ENCODE results near the gene HSPBP1.

The HSPBP1 gene

DNA sequence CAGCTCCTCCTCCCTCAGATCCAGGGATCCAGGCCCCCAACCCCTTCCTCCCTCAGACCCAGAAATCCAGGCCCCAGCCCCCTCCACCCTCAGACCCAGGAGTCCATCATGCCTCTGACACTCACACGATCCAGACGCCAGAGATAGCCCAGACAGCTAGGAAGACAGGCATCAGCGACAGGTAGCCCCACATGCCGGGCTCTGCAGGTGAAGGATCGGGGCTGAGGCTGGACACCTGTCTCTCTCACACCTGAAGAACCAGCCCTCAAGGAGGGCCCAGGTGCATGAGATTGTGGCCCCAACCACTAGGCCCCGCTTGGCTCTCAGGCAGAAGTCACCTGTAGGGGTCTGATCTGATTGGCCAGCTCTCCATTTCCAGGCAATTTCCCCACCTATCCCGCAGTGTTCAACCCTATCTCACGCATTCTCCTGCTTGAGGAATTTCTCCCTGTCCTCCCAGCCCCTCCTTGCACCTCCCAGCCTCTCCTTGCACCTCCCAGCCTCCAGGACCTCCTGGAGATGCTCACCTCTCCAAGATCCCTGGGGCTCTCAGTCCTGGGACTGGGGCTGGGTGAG, 41.0 kb upstream of the HSPBP1 start:
- no peak for DNase-seq (ENCODE audit: extremely low spot score)
- POLR2A ChIA-PET = no interaction called here
- TF ChIP-seq, protein P1, sequence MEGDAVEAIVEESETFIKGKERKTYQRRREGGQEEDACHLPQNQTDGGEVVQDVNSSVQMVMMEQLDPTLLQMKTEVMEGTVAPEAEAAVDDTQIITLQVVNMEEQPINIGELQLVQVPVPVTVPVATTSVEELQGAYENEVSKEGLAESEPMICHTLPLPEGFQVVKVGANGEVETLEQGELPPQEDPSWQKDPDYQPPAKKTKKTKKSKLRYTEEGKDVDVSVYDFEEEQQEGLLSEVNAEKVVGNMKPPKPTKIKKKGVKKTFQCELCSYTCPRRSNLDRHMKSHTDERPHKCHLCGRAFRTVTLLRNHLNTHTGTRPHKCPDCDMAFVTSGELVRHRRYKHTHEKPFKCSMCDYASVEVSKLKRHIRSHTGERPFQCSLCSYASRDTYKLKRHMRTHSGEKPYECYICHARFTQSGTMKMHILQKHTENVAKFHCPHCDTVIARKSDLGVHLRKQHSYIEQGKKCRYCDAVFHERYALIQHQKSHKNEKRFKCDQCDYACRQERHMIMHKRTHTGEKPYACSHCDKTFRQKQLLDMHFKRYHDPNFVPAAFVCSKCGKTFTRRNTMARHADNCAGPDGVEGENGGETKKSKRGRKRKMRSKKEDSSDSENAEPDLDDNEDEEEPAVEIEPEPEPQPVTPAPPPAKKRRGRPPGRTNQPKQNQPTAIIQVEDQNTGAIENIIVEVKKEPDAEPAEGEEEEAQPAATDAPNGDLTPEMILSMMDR (IDR thresholded peaks at IDR 0.05; ENCODE audit: control extremely low read depth, extremely low read depth, low read depth, missing control alignments) = no peak
- CTCF ChIA-PET = interaction anchor here (1.0 to 3.8 kb wide), 5 partner anchors 18 to 30 kb away, joined by 3 to 23 read pairs (median 3); no protein-coding TSS in a partner anchor

DNA sequence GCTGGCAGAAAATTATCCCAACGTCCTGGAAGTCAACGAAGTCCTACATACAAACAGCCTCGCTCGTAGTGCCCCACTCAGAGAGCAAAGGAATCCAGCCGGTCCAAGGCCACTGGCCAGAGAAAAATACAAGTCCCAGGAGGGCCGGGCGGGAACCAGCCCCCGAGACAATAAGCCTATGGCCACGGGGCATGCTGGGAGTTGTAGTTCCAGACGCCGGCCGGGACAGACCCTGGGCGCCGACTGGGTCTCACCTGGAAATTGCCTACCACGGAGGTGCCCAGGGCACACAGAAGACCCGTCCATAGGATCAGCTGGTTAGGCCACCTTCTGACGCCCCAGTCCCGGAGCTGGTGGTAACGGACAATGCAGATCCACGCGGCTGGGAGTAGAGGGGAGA, 39.9 kb upstream of the HSPBP1 start:
- no peak for DNase-seq (ENCODE audit: extremely low spot score)
- ChIA-PET POLR2A (no interaction called here), CTCF (interaction anchor here (0.6 to 3.8 kb wide), 3 partner anchors 18 to 94 kb away, joined by 3 to 23 read pairs (median 3); no protein-coding TSS in a partner anchor)
- TF ChIP-seq, protein P1 (IDR thresholded peaks at IDR 0.05; ENCODE audit: control extremely low read depth, extremely low read depth, low read depth, missing control alignments) = no peak

DNA sequence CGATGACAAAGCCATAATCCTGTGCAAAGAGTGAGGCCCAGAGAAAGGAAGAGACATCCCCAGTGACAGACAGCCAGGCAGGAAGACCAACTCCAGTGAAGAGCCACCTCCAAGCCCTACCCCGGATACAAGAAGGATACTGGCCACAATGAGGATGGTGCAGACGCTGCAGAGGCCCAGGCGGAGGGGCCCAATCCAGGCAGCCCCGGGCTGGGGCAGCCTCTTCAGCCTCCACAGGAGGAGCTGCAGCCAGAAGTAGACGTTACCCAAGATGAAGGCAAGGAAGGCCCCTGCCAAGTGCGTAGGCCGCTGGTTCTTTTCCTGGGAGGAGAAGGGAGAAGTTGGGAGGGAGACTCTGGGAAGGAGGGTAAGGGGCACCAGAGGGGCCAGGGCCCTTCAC, 36.7 kb upstream of the HSPBP1 start:
- TF ChIP-seq, protein P1 (IDR thresholded peaks at IDR 0.05; ENCODE audit: control extremely low read depth, extremely low read depth, low read depth, missing control alignments) = no peak
- ChIA-PET CTCF (interaction anchor here (1.5 to 7.7 kb wide), 3 partner anchors 10 to 15 kb away, joined by 4 to 42 read pairs (median 9); no protein-coding TSS in a partner anchor), POLR2A (no interaction called here)
- no peak for DNase-seq (ENCODE audit: extremely low spot score)

DNA sequence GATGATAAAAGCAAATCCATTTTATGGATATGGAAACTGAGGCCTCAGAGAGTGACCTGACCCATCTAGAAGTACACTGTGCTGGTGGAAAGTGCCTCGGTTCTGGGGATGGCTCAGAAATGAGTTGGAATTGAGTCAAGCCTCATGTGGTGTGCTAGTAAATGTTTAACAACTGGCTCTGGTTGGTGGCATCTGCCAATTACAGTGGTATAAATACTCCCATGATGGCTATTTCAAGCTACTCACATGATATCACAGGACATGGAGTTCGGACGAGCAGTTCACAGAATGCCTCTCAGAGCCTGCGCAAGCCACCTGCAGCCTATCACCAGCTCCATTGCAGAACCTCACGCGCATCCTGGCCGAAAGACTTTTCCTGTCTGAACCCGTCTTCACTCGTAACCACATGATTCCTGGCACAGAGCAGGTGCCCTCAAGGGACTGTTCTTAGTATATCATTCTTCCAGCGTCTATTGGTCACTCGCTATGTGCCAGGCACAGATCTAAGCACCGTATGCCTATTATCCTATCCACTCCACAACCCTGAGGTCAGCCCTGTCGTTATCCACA, 36.1 kb upstream of the HSPBP1 start:
- TF ChIP-seq, protein P1 (IDR thresholded peaks at IDR 0.05; ENCODE audit: control extremely low read depth, extremely low read depth, low read depth, missing control alignments) = no peak
- CTCF ChIA-PET = interaction anchor here (1.5 to 7.7 kb wide), 2 partner anchors 10 to 14 kb away, joined by 4 to 42 read pairs; no protein-coding TSS in a partner anchor
- POLR2A ChIA-PET = no interaction called here
- no peak for DNase-seq (ENCODE audit: extremely low spot score)

DNA sequence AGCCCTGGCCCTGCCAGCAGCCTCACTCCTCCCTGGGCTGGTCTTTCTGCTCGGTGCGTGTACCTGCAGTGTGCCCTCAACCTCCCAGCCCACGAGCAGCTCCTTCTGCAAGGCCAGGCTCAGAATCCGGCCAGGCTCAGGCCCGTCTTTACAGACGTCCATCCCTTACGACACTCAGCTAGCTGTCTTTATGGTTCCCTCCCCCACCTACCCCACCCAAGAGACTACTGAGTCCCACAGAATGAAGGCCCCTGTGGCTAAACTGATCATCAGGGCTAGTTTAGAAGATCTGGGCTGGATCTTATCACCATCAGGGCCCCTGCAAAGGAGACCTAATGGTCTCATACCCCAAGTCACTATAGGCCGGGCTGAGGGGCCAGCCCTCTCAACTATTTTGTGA, 34.5 kb upstream of the HSPBP1 start:
- POLR2A ChIA-PET = no interaction called here
- DNase-seq (ENCODE audit: extremely low spot score) = no peak
- TF ChIP-seq, protein P1 (IDR thresholded peaks at IDR 0.05; ENCODE audit: control extremely low read depth, extremely low read depth, low read depth, missing control alignments) = no peak
- CTCF ChIA-PET = interaction anchor here (7.7 kb wide), 1 partner anchor 12 kb away, joined by 42 read pairs; no protein-coding TSS in a partner anchor

DNA sequence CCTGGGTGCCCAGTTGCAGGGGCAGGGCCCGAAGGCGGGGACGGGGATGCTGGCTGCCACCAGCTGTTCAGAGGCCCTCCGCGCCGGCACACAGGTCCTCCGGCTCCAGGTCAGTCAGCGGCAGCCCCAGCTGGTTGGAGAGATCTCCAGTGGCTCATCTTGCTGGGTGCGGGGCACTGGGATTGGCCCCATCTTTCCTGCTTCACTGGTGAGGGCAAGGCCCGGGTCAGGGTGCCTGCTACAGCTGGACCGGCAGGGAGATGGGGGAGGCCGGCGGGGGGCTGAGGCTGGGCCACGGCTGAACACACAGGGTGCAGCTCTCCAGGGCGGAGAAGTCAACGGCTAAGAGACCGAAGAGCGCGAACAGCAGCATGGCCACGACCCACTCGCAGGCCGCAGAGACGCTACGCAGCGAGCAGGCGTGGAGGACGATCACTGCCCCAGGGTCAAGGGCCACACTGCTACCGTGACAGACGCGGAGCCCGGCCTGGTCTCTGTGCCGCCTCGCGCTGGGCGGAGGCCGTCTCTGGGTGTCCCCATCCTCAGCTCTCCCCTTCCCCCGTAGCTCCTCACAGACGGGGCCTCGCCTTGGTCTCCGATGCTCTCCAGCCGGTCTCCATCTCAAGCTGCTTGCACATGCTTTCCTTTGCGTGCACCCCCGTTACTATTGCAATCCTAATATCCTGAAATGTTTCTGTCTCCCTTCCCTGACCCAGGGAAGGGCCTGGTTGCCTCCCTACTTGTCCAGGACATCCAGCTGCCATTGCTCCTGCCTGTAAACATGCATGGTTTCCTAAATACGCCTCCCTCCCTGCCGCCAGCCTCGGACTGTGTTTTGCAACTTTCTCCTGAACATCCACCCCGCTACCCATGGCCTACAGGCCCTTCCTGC, 33.0 kb upstream of the HSPBP1 start:
- no peak for DNase-seq (ENCODE audit: extremely low spot score)
- TF ChIP-seq, protein P1 (IDR thresholded peaks at IDR 0.05; ENCODE audit: control extremely low read depth, extremely low read depth, low read depth, missing control alignments) = no peak
- POLR2A ChIA-PET = interaction anchor here (0.6 kb wide), 1 partner anchor 92 kb away, joined by 3 read pairs; no protein-coding TSS in a partner anchor
- CTCF ChIA-PET = interaction anchor here (7.7 kb wide), 1 partner anchor 11 kb away, joined by 42 read pairs; no protein-coding TSS in a partner anchor

Measured in GM10248 (cell line).